HG03575 (cell line): ENCODE measurements around the gene PROCA1.
"Not testable (repeated sequence)": the region's sequence is repeated elsewhere in the genome, so short reads cannot be mapped to it uniquely, and the experiment has no call there.

Source experiments
- ATAC-seq: cut with Tn5 transposase; IDR thresholded peaks from one replicate; pipeline ENCODE4 v1.9.1; 2021; ENCODE audit not compliant: unreplicated experiment, insufficient number of reproducible peaks, low FRiP score; ENCODE audit errors: extremely low read depth

PROCA1 gene

GRCh38 chr17:28728364-28729200 is 16.9 kb upstream of the PROCA1 start, which contains the start of gene NEK8:
Gene NEK8 (plus strand): TSS chr17:28728788. CDS start chr17:28728814, 26 bp downstream.
- no peak for ATAC-seq

- ATAC-seq, result peak; percentile 24
Measured at GRCh38 chr17:28726627-28727491, 15.2 kb upstream of the PROCA1 start.

DNA sequence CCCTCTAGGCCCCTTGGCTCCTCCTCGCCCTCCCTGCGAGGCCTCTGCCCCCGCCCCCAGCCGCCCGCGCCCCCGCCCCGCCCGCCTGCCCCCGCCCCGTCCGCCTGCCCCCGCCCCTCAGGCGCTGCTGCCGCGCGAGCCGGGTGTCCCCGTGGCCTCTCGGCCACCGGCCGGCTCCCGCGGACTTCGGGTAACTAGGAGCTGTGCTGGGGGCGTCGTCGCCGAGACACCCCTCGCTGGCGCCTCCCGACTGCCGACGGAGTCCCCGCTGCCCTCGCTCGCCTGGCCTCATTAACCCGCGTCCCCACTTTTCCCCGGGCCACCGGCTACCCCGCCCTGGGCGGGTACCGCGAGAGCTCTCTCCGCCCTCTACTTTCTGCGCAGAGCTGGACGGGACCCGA is 14.5 kb upstream of the PROCA1 start, which contains the start of gene TLCD1:
TSS of gene TLCD1 (minus strand) at position 8 of the 401 bp plus-strand sequence. CDS start 136 bp downstream, outside the sequence.
- ATAC-seq, result no peak

- no peak for ATAC-seq
Measured at GRCh38 chr17:28725660-28726225, 14.1 kb upstream of the PROCA1 start.

GRCh38 chr17:28725166-28725659 is 13.5 kb upstream of the PROCA1 start:
- ATAC-seq, result no peak

GRCh38 chr17:28724500-28725165 is 12.9 kb upstream of the PROCA1 start:
- no peak for ATAC-seq

DNA sequence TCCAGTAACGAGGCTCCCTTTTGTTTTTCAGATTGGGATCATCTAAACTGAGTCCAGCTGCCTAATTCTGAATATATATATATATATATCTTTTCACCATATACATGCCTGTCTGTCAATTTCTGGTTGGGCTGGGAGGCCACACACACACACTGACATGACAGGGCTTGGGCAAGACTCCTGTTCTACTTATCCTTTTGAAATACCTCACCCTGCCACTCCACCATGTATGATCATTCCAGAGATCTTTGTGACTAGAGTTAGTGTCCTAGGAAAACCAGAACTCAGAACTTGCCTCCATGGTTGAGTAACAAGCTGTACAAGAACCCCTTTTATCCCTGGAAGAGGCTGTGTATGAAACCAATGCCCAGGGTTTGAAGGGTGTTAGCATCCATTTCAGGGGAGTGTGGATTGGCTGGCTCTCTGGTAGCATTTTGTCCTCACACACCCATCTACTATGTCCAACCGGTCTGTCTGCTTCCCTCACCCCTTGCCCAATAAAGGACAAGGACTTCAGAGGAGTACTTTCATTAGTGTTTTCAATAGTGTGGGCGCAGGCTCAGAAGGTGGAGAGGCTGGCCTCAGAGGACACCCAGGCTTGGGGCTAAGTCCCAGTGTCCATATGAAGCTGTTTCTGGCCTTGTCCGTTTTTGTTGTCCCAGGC is 12.3 kb upstream of the PROCA1 start:
- not testable (repeated sequence) for ATAC-seq

- ATAC-seq, result no peak
Measured at GRCh38 chr17:28723159-28723835, 11.6 kb upstream of the PROCA1 start.

- ATAC-seq, result no peak
Measured at GRCh38 chr17:28722417-28723158, 10.9 kb upstream of the PROCA1 start.

GRCh38 chr17:28720997-28721329 is 9.3 kb upstream of the PROCA1 start:
- not testable (repeated sequence) for ATAC-seq

DNA sequence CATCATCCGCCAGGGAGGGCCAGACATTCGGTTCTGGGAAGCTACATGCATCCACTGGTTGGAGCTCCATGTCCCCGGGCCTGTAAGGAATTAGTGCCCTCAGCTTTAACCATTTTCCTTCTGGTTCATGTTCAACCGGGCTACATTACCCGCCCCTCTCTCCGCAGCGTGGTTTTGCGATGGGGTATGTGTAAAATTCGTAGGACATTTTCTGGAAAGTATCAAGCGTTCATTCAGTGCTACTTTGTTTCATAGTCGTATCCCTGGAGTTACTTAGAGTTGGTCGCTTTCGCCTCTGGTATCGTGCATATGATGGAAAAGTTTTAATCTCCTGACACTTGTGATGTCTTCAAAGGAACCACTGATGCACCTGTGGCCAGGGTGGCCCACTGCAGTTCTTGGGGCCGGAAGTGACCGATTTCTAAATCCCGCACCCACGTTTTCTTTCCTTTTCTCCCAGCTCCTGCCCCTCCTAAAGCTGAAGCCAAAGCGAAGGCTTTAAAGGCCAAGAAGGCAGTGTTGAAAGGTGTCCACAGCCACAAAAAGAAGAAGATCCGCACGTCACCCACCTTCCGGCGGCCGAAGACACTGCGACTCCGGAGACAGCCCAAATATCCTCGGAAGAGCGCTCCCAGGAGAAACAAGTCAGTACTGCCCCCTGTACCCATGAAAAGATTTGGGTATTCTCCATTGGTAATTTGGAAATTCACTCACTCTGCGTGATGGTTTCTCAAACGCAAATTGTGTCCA is 8.7 kb upstream of the PROCA1 start:
- ATAC-seq, result no peak

DNA sequence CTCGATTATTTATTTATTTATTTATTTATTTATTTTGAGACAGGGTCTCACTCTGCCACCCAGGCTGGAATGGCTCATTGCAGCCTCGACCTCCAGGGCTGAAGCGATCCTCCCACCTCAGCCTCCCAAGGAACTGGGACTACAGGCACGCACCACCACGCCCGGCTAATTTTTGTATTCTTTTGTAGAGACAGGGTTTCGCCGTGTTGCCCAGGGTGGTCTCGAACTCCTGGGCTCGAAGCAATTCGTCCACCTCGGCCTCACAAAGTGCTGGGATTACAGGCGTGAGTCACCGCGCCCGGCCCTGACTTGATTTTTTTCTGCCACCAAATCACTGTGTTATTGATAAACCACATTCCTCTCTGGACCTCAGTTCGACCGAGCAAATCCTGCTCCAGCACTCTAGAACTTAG is 7.3 kb upstream of the PROCA1 start:
- ATAC-seq, result no peak

DNA sequence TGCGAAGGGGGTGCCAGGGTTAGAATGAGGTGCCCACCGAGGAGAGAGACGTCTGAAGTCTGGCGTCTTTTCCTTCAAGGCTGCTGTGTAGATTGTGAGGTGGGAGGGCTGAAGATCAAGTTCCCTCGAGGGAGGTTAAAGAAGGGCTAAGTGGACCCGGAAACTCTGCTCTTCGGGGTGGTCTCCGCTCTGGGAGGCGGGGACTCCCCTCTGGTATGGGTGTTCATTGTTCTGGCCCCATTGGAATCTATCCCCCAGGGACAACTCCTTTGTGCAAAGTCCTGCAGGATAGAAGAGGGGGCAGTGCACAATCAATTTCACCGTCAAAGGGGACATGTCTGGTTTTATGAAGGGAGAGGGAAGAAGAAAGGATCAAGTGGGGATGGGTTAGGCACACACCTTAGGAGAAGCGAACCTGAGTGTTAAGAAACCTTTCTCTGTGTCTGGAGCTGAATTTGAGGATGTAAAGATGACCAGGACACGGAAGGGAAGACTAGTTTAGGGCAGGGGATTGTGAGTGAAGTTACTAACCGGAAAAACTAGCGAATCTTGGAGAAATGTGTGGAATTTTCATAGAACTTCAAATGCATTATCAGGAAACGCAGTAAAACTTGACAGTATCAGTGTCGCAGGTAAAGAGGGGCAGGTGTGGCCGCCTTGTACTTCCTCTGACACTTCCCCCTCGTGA is 6.8 kb upstream of the PROCA1 start:
- no peak for ATAC-seq

- ATAC-seq, result no peak
Measured at GRCh38 chr17:28717578-28718332, 6.1 kb upstream of the PROCA1 start, which contains the start of gene RAB34. Gene RAB34 (minus strand): TSS chr17:28717868. CDS start chr17:28717266, 602 bp downstream.
